Chondrocyte (in vitro differentiated cells): ENCODE data around the gene PPAT. TPM values are rescaled to one million over a fixed set of nuclear protein-coding genes. Genes with fewer than 3 reads are reported as not detected.
A peak's percentile ranks its signal among the peaks of the same experiment; 100 is the strongest.

ENCODE experiments used
- DNase-seq: peaks from one replicate; pipeline ENCODE4 v3.0.0; 2021; ENCODE audit warnings: mixed read lengths, low spot score
- H3K27ac Mint-ChIP-seq: one replicate; pipeline ENCODE4 v1.8.0; 2021; ENCODE audit warnings: mild to moderate bottlenecking, moderate library complexity, mixed read lengths; ENCODE audit not compliant: unreplicated experiment
- H3K27me3 Mint-ChIP-seq: 2 replicates; pipeline ENCODE4 v1.8.0; 2021; ENCODE audit warnings: low read depth, mixed read lengths
- H3K36me3 Mint-ChIP-seq: 2 replicates; pipeline ENCODE4 v1.8.0; 2021; ENCODE audit warnings: low read depth, mixed read lengths
- H3K4me1 Mint-ChIP-seq: 2 replicates; pipeline ENCODE4 v1.8.0; 2021; ENCODE audit warnings: low read depth, mild to moderate bottlenecking, mixed read lengths
- H3K4me3 Mint-ChIP-seq: one replicate; pipeline ENCODE4 v1.8.0; 2021; ENCODE audit warnings: mild to moderate bottlenecking, moderate library complexity, mixed read lengths; ENCODE audit not compliant: unreplicated experiment
- H3K9me3 Mint-ChIP-seq: 2 replicates; pipeline ENCODE4 v1.8.0; 2021; ENCODE audit warnings: low read depth, mixed read lengths
- CTCF ChIP-seq: fragments of 200-600 bp; sonication (generic); IDR thresholded peaks from 2 replicates; pipeline ENCODE4 v1.5.0; 2021; ENCODE audit warnings: antibody characterized with exemption, mild to moderate bottlenecking, moderate library complexity
- total RNA-seq: library from RNA; stranded (reverse); gene quantifications from 3 replicates; pipeline ENCODE4 v1.2.1, GENCODE V29; 2021

Gene PPAT
- total RNA-seq, 1 donor from 2014 or later: 12.2 TPM

- Mint-ChIP-seq H3K27ac (no peak overlapping the region), H3K9me3 (no peaks in the 10 kb centered on the region), H3K4me3 (no peak overlapping the region), H3K36me3 (peaks cover 4% of the 10 kb centered on the region), H3K27me3 (no peaks in the 10 kb centered on the region), H3K4me1 (peaks cover 34% of the 10 kb centered on the region)
- DNase-seq: no peak
- no peak for TF ChIP-seq CTCF
These were observed 3.4 kb upstream of the PPAT start for GRCh38 chr4:56438766-56439165.

GRCh38 chr4:56434599-56435139 is 746 bp downstream of the PPAT start:
- Mint-ChIP-seq H3K27ac (peak overlapping the region; percentile 96), H3K36me3 (no peaks in the 10 kb centered on the region), H3K9me3 (no peaks in the 10 kb centered on the region), H3K27me3 (no peaks in the 10 kb centered on the region), H3K4me3 (peak overlapping the region; percentile 90), H3K4me1 (peaks cover 29% of the 10 kb centered on the region)
- TF ChIP-seq CTCF: no peak
- DNase-seq: no peak

GRCh38 chr4:56433280-56433679 is 2.1 kb downstream of the PPAT start:
- no peaks in the 10 kb centered on the region for H3K27me3 Mint-ChIP-seq
- H3K4me1 Mint-ChIP-seq: peaks cover 27% of the 10 kb centered on the region
- H3K4me3 Mint-ChIP-seq: peak overlapping the region; percentile 90
- no peak for TF ChIP-seq CTCF
- H3K36me3 Mint-ChIP-seq: no peaks in the 10 kb centered on the region
- no peak for DNase-seq
- peak overlapping the region; percentile 96 for H3K27ac Mint-ChIP-seq
- H3K9me3 Mint-ChIP-seq: no peaks in the 10 kb centered on the region

GRCh38 chr4:56430203-56430602 is 5.2 kb downstream of the PPAT start:
- Mint-ChIP-seq H3K27ac (no peak overlapping the region), H3K4me1 (peaks cover 20% of the 10 kb centered on the region), H3K27me3 (no peaks in the 10 kb centered on the region), H3K36me3 (no peaks in the 10 kb centered on the region), H3K9me3 (peaks cover 3% of the 10 kb centered on the region), H3K4me3 (no peak overlapping the region)
- no peak for TF ChIP-seq CTCF
- DNase-seq: no peak

GRCh38 chr4:56427179-56427578 is 8.2 kb downstream of the PPAT start:
- Mint-ChIP-seq H3K27ac (no peak overlapping the region), H3K36me3 (no peaks in the 10 kb centered on the region), H3K9me3 (peaks cover 3% of the 10 kb centered on the region), H3K27me3 (no peaks in the 10 kb centered on the region), H3K4me3 (no peak overlapping the region), H3K4me1 (peaks cover 4% of the 10 kb centered on the region)
- no peak for TF ChIP-seq CTCF
- DNase-seq: no peak
